NK-92 treated with Interleukin-12 subunit alpha and Interleukin-12 subunit beta, amount 100 ng/mL, for 24 hours (cell line): Measurements from ENCODE around the gene C14orf119.
"Not testable (repeated sequence)": the region's sequence is repeated elsewhere in the genome, so short reads cannot be mapped to it uniquely, and the experiment has no call there.

ENCODE experiments used
- DNase-seq: peaks from one replicate; lab custom pipeline; 2025; lab: John Stamatoyannopoulos, UW

C14orf119 gene

DNA sequence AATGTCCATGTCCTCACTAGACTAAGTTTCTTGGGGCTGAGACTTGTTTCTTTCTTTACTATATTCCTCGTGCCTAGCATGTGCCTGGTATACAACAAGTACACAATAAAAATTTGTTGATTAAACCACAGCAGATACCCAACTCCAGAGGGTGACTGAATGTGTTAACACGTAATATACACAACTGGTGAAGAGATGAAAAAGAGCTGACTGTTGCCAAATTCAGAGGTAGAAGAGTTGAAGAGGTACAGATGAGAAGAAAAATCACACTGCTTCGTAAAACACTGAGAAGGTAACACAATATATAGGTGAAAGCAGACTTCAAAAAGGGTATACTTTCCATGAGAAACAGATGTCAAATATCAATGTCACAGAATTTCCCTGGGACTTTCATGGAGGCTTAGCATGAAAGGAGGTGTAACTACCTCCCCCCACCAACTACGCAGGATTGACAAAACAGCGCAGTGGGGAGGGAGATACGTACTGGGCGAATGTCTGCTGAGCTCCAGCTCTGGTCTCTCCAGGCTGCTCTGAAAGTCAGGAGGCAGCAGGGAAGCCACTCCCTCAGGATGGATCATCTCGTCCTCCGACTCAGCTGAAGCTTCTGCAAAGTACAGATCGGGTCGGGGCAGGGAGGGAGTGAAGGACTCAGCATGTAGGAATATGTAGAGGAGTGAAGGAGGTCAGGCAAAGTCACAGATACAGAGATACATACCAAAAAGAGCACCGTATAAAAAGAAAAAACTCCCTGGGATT is 5.6 kb upstream of the C14orf119 start:
- no peak for DNase-seq

- no peak for DNase-seq
Observed at GRCh38 chr14:23090254-23090636, 5.1 kb upstream of the C14orf119 start.

- DNase-seq = no peak
Observed at GRCh38 chr14:23091294-23092225, 3.7 kb upstream of the C14orf119 start.

DNA sequence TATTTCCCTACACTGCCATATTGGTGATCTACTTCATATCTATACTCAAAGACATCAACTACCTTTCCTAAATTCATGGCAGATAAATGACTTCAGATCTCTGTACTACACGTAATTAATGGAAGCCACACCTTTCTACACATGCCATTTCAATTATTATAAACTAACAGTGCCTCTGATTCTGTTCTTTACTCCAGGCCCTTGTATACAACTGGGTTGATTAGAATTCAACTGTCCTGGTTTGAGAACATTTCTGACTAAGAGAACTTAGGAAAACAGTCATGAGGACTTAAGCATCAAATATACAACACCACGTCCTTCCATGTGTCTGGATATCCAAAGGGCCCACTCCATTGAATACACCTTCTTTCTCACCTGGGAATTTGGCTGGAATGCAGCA is 2.2 kb upstream of the C14orf119 start:
- DNase-seq = no peak

- DNase-seq = no peak
Observed at GRCh38 chr14:23093526-23093925, 1.8 kb upstream of the C14orf119 start.

DNA sequence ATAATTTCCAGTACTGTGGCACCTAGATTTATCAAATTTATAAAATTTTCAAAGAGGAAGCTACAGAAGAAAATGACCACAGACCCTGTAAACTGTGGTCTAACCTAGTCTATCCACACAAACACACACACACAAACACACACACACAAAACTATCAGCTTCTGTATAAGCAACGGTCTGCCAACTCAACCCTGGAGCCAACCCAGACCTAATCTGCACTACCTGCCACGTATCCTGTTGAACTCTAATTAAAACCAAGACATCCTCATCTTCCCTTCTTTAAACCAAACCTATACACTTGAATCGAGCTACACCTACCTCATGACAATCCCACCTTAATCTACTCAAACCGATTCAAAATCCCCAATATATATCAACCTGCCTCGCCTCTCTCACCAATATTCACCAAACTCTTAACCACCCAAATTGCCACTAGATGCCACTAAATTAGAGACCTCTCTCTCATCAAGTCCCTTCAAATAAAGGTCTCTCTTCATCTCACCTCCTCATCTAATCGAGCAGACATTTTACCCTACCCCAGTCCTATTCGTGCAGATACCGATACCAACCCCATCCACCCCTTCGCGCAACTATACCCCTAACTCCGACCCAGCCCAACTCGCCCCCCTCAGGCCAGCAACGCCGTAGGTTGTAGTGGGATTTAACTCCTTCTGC is 1.2 kb upstream of the C14orf119 start:
- DNase-seq = no peak

- no peak for DNase-seq
Observed at GRCh38 chr14:23094666-23095195, 574 bp upstream of the C14orf119 start, which contains the start of gene ACIN1. Gene ACIN1 (minus strand): TSS chr14:23095136. CDS start chr14:23095112, 24 bp downstream.

DNA sequence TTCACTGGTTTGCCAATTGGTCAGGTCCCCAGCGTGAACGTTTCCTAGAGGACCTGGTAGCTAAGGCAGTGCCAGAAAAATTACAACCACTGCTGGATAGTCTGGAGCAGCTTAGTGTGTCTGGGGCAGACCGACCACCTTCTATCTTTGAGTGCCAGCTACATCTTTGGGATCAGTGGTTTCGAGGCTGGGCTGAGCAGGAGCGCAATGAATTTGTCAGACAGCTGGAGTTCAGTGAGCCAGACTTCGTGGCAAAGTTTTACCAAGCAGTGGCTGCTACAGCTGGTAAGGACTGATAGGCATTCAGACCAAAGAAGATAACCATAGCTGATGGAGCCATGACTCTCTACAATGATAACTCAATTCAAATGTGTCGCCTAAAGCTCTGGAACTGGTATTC is 2.5 kb downstream of the C14orf119 start:
- DNase-seq = no peak

DNA sequence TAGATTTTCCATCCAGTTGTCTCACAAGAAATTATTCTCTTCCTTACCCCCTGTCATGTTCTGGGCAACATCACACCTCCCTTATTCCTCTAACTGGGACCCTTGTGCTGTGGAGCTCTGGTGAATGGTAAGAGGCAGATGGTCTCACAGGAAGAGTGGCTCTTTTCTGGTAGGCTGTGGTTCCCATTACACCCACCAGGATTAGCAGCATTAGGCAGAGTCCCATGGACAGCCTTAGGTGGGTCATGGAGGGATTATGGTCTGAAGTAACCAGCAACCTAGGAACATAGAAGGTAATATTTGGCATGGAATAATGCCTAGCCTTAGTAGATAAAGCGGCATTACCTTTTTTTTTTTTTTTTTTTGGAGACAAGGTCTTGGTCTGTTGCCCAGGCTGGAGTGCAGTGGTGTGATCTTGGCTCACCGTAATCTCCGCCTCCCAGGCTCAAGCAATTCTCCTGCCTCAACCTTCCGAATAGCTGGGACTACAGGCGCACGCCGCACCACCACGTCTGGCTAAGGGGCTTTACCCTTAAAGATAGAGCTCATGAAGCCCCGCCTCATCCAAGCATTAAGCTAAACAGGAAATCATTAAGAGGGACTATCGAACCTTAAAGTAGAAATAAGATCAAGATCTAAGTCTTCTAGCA is 4.0 kb downstream of the C14orf119 start:
- DNase-seq = no peak

GRCh38 chr14:23101213-23101970 is 6.1 kb downstream of the C14orf119 start:
- no peak for DNase-seq

GRCh38 chr14:23101986-23102625 is 6.8 kb downstream of the C14orf119 start:
- no peak for DNase-seq

- DNase-seq = no peak
Observed at GRCh38 chr14:23102801-23103200, 7.5 kb downstream of the C14orf119 start.

- DNase-seq = no peak
Observed at GRCh38 chr14:23103581-23103980, 8.3 kb downstream of the C14orf119 start.

DNA sequence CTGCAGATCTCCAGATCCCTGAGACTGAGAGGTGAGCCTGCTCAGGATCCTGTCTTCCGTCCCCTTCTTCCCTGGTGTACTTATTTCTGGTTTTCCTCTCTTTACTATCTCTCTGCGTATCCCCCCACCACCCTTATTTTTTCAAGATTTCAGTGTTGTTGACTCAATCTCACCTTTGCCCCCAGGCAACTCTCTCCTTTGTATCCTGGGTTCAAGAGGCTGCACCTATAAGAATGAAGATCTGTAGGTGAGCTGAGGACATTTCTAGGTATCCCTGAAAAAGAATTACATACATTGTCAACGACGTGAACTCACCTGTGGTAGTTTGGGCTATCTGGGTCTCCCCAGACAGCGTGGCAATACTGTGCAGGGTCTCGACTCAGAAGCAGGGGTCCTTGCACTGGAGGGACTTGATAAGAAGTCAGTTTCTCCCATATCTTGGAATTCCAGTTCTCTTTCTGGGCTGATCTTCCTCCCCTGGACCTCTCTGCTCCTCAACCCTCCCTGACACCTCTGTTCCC is 8.8 kb downstream of the C14orf119 start:
- DNase-seq = no peak

DNA sequence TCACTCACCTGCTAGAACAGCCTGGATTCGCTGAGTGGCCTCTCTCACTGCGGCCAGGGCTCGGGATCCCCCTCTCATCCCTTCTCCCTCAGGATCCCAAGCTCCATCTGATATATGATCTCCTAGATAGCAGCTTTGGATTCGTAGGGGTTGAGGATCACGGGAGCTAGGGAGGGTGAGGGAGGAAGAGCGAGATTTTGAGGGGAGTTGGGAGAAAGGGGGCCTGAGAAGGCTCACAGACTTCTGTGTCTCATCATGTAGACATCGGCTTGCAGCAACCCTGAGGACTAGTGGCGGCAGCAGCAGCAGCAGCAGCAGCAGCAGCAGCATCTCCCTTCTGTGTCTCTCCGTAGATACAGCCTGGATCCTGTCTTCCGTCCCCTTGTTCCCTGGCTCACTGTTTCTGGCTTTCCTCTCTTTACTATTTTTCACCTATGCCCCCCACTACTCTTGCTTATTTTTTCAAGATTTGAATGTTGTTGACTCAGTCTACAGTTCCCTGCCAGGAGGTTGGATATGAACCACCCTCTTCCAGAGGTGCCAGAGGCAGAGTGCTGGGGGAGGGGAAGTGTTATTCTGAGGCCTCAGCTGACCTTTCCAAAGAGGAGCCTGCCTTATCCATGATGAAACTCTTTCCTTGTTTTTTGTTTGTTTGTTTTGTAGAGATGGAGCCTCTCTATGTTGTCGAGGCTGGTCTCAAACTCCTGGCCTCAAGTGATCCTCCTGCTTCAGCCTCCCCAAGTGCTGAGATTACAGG is 9.5 kb downstream of the C14orf119 start, which contains the start of gene CIROP:
Gene CIROP, minus strand, starts transcription at position 399 of the 757 bp plus-strand sequence. Its CDS starts 69 bp downstream, at position 330.
- DNase-seq = no peak

DNA sequence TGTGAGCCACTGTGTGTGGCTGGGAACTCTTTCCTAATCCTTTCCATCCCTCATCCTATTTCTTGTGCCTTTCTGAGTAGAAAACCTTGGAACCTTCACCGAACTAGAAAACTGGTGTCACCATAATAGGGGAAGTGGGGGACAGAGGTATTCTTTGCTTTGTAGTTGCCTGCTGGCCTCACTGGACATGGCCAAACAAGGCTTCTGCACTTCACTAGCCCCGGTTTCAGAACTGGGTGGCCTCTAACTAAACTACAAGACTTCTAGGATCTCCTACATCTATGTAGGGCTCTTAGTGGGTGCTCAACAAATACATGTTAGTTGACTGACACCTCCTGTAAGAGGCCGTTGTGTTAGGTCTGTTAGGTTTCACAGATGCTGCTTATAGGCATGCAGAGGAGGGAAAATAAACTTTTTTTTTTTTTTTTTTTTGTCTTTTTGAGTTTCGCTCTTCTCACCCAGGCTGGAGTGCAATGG is 10.1 kb downstream of the C14orf119 start:
- DNase-seq = no peak

DNA sequence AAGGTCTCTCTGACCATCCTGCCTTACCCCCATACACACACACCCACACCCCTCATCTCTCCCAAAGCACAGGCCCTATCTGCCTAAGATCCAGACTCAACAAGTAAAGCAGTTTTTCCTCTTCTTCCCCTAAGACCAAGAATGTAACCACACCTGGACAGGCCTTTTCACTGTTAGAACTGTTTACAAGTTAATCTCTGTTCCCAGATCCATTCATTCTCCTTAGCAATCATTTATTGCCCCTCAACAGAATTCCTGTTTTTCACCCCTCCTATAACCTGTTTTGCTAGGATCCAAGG is 11.4 kb downstream of the C14orf119 start:
- DNase-seq = no peak

- not testable (repeated sequence) for DNase-seq
Observed at GRCh38 chr14:23107620-23108019, 12.3 kb downstream of the C14orf119 start.

DNA sequence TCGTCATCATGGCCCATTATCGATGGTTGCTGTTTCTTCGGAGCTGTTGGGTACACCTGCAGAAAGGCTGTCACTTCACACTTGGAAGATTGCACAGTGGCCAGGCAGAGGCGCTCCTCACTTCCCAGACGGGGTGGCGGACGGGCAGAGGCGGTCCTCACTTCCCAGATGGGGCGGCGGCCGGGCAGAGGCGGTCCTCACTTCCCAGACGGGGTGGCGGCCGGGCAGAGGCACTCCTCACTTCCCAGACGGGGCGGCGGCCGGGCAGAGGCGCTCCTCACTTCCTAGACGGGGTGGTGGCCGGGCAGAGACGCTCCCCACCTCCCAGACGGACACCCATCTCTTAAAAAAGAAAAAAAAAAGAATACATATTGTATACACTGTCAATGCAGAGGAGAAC is 12.9 kb downstream of the C14orf119 start:
- DNase-seq = not testable (repeated sequence)
